IPS DF 4.7 (cell line): ENCODE data around the gene OR2T29.
"Not testable (repeated sequence)": the region's sequence is repeated elsewhere in the genome, so short reads cannot be mapped to it uniquely, and the experiment has no call there.

ENCODE experiments used
- DNase-seq: peaks from one replicate; pipeline ENCODE4 v3.0.0-alpha.2; 2013; ENCODE audit warnings: low spot score; ENCODE audit errors: extremely low read depth

OR2T29 gene, protein sequence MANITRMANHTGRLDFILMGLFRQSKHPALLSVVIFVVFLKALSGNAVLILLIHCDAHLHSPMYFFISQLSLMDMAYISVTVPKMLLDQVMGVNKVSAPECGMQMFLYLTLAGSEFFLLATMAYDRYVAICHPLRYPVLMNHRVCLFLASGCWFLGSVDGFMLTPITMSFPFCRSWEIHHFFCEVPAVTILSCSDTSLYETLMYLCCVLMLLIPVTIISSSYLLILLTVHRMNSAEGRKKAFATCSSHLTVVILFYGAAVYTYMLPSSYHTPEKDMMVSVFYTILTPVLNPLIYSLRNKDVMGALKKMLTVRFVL

GRCh38 chr1:248562672-248563071, at the start of gene OR2T29:
Gene OR2T29 (minus strand): TSS chr1:248562772. CDS start chr1:248559491, 3,281 bp downstream.
- DNase-seq, result not testable (repeated sequence)

- DNase-seq, result no peak
These were observed 49.4 kb upstream of the OR2T29 start for GRCh38 chr1:248611883-248612414.

DNA sequence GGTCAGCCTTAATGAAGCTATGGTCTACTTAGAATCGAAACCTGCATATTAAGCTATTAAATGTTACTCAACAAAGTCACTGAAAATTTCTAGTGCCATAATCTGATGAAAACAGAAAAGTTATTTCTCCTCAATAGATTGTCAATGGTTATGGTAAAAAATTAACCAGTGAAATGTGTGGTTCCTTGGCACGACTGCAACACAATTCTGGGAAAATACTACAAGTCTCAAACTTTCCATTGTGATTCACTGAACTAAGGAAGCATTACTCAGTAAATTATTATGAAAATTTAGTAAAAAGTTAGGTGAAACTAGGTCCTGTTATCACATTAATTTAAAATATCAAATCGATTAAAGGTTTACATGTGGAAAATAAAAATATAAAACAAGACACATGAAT, 47.7 kb upstream of the OR2T29 start:
- no peak for DNase-seq

DNA sequence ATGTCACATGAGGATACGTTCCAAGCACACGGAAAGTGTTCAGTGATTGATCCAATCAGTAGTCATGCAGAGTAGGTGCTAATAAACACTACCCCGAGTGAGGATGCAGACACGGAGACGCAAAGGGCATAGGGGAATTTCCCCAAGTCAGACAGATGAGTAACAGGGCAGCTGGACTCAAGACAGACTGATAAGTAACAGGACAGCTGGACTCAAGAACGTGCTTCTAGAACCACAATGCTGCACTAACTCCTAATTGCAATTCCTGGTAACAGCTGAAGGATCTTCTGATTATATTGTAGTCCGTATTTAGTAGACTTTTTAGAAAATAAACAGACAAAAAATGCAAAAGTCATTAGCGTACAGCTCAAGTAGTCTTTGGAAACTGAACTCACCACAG, 36.8 kb upstream of the OR2T29 start:
- no peak for DNase-seq

DNA sequence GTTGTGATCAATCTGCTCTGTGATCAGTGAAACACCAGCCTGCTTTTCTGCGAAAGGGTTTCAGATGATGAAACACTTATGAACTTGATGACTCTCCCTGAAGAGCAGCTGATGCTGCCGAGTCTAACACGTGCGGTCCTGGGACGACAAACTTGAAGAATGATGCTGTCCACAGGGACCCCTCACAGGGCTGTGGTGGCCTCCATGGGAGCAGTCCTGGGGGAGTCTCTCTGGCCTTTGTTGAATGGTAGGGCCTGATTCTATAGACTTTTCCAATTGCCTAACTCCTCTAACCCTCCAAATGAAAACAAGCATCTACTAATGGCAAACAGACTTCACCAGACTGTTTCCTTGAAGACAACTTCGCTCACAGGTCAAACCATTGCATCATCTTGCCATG, 35.0 kb upstream of the OR2T29 start, which contains the start of gene OR2T10:
OR2T10 (minus strand) TSS at position 112 of the 400 bp plus-strand sequence. CDS start 3,932 bp downstream, outside the sequence.
- no peak for DNase-seq

GRCh38 chr1:248596615-248597014, 34.0 kb upstream of the OR2T29 start:
- no peak for DNase-seq

DNA sequence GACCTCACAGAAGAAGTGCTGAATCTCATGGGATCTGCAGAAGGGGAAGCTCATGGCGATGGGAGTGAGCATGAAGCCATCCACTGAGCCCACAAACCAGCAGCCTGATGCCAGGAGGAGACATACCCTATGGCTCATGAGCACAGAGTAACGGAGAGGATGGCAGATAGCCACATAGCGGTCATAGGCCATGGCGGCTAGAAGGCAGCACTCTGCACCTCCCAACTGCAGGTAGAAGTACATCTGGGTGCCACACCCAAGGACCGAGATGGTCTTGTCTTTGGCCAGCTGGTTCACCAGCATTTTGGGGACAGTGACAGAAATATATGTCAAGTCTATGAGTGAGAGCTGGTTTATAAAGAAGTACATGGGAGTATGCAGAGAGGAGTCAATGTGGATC, 30.7 kb upstream of the OR2T29 start:
- no peak for DNase-seq

DNA sequence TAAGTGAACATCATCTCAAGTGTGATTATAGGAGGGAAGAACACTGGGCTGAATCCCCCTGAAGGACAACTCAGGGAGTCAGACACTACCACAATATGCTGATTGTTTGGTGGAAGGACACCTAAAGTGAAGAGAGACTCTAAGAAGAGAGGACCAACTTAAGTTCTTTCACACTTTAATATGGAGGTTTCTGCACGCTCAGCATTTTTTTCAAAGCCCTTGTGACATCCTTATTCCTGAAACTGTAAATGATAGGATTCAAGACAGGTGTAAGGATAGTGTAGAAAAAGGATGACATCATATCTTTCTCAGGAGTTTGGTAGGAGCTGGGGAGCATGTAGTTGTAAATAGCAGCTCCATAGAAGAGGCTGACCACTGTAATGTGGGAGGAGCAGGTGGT, 30.1 kb upstream of the OR2T29 start:
- DNase-seq, result no peak

DNA sequence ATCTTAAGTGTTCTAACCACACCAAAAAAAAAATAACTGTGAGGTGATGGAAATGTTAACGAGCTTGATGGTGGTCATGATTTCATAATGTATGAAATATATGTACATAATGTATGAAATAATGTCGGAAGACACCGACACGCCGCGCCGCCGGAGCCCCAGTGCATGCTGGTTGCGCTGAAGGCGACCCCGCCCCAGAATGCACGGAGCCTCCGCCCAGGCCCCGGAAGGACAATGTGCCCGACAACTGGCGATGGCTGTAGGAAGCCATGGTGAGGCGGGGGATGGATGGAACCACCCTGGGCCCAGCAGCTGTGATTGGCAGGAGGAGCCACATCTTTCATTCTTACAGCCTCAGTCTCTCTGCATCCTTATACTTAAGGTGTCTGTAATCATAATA, 27.5 kb upstream of the OR2T29 start:
- no peak for DNase-seq

DNA sequence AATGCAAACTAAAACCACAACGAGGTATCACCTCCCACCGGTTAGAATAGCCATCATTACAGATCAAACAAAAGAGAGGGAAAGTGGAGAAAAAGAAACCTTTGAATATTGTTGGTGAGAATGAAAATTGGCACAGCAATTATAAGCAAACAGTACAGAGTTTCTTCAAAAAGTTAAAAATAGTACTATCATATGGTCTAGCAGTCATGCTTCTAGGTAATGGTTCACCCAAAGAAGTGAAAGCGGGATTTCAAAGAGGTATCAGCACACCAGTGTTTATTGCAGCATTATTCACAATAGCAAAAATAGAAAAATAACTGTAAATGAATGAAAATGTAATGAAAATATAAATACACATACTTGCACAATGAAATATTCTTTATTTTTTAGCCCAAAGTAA, 26.8 kb upstream of the OR2T29 start:
- no peak for DNase-seq

- DNase-seq, result no peak
These were observed 22.7 kb upstream of the OR2T29 start for GRCh38 chr1:248585266-248585665.

DNA sequence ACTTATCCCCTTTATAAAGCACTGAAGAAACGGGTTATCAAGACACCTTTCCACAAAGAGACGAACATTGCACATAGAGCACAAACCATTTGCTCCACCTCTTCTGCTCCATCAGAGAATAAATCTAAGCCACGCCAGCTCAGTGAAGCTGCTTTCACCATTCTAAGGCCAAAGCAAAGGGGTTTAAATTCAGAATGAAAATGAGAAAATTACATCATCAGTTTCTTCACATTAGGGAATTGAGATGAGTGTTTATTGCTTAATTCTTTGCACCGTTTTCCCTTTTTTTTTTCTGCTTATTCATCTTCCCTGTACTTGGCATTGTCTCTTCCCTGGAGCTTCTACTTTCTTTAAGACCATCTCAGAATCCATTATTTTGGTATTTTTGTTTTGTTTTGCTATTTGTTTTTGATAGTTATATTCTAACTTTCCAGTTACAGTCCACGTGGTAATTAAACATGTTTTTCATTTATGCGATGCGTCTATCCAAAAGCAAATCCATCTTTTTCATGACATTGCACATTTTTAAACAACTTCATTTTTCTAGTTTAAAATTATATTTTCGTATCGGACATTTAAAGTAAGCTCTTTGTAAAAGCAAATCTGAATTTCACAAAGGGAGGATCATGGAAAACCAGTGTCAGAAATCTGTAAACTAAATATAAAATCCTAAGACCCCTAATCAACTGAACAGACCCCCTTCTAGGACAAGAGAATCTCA, 13.8 kb upstream of the OR2T29 start:
- DNase-seq, result no peak

- not testable (repeated sequence) for DNase-seq
These were observed 12.1 kb upstream of the OR2T29 start, which contains the start of gene OR2T34 for GRCh38 chr1:248574657-248575056. Gene OR2T34 (minus strand): TSS chr1:248574757. CDS start chr1:248574757, 0 bp downstream.

DNA sequence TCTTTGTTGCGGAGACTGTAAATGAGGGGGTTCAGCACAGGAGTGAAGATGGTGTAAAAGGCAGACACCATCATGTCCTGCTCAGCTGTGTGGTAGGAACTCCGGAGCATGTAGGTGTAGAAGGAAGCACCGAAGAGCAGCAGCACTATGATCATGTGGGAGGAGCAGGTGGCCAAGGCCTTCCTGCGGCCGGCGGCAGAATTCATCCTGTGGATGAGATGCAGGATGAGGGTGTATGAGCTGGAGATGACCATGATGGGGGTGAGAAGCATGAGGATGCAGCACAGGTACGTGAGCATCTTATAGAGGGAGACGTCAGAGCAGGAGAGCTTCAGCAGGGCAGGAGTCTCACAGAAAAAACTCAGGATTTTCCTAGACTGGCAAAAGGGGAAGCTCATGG, 11.3 kb upstream of the OR2T29 start:
- not testable (repeated sequence) for DNase-seq

DNA sequence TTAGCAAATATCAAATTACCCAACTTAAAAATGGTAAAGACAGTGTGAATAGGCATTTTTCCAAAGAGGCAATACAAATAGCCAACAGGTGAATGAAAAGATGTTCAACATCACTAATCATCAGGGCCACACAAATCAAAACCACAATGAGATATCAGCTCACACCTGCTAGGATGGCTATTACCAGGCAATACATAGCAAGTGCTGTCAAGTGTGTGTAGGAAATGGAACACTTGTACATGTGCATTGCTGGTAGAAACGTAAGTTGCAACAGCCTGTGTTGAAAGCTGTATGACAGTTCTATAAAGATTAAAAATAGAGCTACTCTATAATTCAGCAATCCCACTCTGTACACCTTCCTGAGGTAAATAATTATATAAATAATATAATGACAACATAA, 9.5 kb upstream of the OR2T29 start:
- not testable (repeated sequence) for DNase-seq

DNA sequence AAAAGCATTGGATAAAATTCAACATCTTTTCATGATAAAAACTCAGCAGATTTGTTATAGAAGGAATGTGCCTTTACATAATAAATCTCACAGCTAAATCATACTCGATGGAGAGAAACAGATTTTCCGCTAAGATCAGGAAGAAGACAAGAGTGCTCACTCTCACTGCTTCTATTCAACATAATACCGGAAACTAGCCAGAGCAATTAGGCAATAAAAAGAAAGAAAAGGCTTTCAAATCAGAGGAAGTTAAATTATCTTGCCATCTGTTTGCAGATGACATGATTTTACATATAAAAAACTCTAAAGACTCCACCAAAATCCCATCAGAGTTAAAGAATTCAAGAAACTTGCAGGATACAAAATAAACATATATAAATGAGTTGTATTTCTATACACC, 8.2 kb upstream of the OR2T29 start:
- not testable (repeated sequence) for DNase-seq

DNA sequence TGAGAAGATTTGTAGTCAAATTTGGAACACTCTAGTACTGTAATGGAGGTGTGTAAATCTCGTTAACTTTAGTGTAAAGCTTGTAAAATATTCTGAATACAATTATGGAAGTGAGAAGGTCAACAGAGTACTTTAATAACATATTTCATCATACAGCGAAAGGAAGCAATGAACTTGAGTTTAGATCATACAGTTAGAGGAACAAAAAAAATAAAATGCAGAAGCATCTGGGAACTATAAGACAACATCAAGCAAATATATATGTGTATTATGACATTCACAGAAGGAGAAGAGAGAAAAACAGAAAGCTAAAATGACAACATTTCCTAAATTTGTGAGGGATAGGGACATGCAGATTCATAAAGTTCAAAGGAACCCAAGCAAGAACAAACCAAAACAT, 6.5 kb upstream of the OR2T29 start:
- not testable (repeated sequence) for DNase-seq

DNA sequence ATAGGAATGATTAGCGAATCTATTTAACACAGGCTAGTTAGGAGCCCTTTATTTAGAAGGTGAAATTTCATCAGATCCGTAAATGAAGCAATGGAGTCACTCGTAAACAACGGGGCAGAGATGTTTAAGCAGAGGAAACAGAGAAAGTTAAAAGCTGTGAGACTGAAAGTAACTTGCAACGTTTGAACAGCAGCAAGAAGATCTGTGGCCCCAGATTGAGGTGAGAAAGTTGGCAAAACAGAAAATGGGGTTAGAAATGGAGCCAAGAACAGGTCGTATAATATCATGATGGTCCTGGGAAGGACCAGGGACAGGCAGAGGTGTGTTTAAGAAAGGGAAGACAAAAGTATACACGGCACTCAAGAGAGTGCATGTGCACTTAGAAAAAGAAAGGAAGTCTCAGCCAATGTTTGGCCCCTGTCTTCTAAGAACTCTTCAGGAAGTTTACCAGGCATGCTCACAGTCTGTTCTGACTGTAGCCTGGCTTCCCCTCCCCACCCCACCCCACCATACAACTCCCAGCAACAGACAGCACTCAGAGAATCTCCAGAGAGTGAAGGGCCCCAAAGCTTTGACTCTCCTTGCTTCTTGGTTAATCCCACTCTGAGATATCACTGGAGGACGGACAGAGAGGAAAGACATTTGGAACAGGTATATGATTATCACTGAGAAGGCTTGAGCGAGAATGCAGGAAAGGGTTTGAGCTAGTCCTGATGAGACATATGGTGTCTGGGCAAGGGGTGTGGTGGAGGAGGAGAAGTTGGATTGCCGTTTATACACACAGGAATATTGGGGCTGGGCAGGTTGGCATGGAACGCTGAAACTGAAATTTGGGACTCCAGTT, 3.2 kb upstream of the OR2T29 start:
- not testable (repeated sequence) for DNase-seq

- DNase-seq, result not testable (repeated sequence)
These were observed 11.5 kb downstream of the OR2T29 start for GRCh38 chr1:248551027-248551426.

- DNase-seq, result not testable (repeated sequence)
These were observed 15.2 kb downstream of the OR2T29 start for GRCh38 chr1:248547383-248547782.

DNA sequence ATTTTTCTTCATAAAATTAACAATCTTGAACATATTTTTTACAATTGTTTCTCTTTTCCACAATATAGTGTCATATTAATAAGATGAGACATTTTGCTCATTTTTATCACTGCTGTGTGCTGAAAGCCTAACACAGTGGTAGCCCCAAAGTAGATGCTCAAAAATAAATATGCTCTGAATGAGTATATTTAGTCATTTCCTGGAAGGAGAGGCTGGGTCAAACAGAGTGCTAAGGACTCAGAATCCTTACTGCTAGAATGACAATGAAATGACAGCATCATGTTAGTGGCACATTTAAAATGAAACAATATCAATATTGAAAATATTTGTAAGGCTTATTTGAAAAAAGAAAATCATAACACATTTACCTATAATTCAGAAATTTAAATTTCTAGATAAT, 25.1 kb downstream of the OR2T29 start:
- not testable (repeated sequence) for DNase-seq
